ENCODE results near the gene SH3TC1.

Gene SH3TC1

GRCh38 chr4:8182294-8182693 is 16.8 kb upstream of the SH3TC1 start:
- DNase-seq, result no peak

GRCh38 chr4:8182858-8183725 is 16.0 kb upstream of the SH3TC1 start:
- DNase-seq, result no peak

GRCh38 chr4:8184061-8184460 is 15.0 kb upstream of the SH3TC1 start:
- no peak for DNase-seq

GRCh38 chr4:8185295-8185694 is 13.8 kb upstream of the SH3TC1 start:
- DNase-seq, result no peak

- no peak for DNase-seq
Measured at GRCh38 chr4:8185930-8186329, 13.2 kb upstream of the SH3TC1 start.

GRCh38 chr4:8188085-8188484 is 11.0 kb upstream of the SH3TC1 start:
- no peak for DNase-seq

- peak; percentile 60 for DNase-seq
Measured at GRCh38 chr4:8188743-8189550, 10.1 kb upstream of the SH3TC1 start.

- peak; percentile 16 for DNase-seq
Measured at GRCh38 chr4:8189551-8190466, 9.3 kb upstream of the SH3TC1 start.

- DNase-seq, result no peak
Measured at GRCh38 chr4:8191136-8191747, 7.8 kb upstream of the SH3TC1 start.

- peak; percentile 90 for DNase-seq
Measured at GRCh38 chr4:8192748-8193738, 6.0 kb upstream of the SH3TC1 start.

GRCh38 chr4:8194306-8195242 is 4.5 kb upstream of the SH3TC1 start:
- DNase-seq, result no peak

- no peak for DNase-seq
Measured at GRCh38 chr4:8195431-8195830, 3.7 kb upstream of the SH3TC1 start.

- DNase-seq, result no peak
Measured at GRCh38 chr4:8195841-8196458, 3.1 kb upstream of the SH3TC1 start.

- no peak for DNase-seq
Measured at GRCh38 chr4:8197521-8197920, 1.6 kb upstream of the SH3TC1 start.

- no peak for DNase-seq
Measured at GRCh38 chr4:8198206-8198905, 734 bp upstream of the SH3TC1 start.

GRCh38 chr4:8199594-8200301 is 658 bp downstream of the SH3TC1 start:
- no peak for DNase-seq

- DNase-seq, result no peak
Measured at GRCh38 chr4:8200302-8200975, 1.3 kb downstream of the SH3TC1 start.
